Astrocyte of the spinal cord (primary cell): ENCODE results near the gene CCDC47.

Experiments used
- DNase-seq: peaks from one replicate; pipeline ENCODE4 v3.0.0; 2011; ENCODE audit warnings: low read depth, low spot score
- H3K4me3 ChIP-seq: 2 replicates; pipeline ENCODE4 v1.5.1; 2011; ENCODE audit warnings: low read depth, mild to moderate bottlenecking, low read length, moderate library complexity
- in situ Hi-C: cut with HindIII; loops from 2 replicates; pipeline ENCODE4 v1.10.0; 2017; ENCODE audit warnings: low sequenced_read_pairs
- TF ChIP-seq, protein P1 (sequence below): IDR thresholded peaks from 2 replicates; pipeline ENCODE4 v1.5.1; 2012; ENCODE audit warnings: low read depth, mild to moderate bottlenecking, low read length, inconsistent platforms

Gene CCDC47

DNA sequence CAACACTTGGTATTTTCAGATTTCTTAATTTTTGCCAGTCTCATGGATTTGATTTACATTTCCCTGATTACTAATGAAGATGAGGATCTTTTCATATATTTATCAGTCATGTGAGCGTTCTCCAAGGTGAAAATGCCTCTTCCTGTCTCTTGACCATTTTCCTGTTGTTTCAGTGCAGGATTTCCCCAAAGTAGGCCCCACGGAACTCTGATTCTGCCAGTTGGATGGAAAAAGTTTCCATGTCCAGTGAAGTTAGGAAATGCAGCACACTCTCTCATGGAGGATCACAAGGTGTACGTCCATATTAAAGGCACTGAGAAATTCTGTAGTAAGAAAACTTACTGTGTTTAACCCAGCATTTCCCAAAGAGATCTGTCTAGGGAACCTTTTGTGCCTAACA lies 57.0 kb downstream of the CCDC47 start:
- H3K4me3 ChIP-seq: no peak overlapping the region
- no peak for DNase-seq
- in situ Hi-C loops: no loop called here
- TF ChIP-seq, protein P1, sequence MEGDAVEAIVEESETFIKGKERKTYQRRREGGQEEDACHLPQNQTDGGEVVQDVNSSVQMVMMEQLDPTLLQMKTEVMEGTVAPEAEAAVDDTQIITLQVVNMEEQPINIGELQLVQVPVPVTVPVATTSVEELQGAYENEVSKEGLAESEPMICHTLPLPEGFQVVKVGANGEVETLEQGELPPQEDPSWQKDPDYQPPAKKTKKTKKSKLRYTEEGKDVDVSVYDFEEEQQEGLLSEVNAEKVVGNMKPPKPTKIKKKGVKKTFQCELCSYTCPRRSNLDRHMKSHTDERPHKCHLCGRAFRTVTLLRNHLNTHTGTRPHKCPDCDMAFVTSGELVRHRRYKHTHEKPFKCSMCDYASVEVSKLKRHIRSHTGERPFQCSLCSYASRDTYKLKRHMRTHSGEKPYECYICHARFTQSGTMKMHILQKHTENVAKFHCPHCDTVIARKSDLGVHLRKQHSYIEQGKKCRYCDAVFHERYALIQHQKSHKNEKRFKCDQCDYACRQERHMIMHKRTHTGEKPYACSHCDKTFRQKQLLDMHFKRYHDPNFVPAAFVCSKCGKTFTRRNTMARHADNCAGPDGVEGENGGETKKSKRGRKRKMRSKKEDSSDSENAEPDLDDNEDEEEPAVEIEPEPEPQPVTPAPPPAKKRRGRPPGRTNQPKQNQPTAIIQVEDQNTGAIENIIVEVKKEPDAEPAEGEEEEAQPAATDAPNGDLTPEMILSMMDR: no peak

DNA sequence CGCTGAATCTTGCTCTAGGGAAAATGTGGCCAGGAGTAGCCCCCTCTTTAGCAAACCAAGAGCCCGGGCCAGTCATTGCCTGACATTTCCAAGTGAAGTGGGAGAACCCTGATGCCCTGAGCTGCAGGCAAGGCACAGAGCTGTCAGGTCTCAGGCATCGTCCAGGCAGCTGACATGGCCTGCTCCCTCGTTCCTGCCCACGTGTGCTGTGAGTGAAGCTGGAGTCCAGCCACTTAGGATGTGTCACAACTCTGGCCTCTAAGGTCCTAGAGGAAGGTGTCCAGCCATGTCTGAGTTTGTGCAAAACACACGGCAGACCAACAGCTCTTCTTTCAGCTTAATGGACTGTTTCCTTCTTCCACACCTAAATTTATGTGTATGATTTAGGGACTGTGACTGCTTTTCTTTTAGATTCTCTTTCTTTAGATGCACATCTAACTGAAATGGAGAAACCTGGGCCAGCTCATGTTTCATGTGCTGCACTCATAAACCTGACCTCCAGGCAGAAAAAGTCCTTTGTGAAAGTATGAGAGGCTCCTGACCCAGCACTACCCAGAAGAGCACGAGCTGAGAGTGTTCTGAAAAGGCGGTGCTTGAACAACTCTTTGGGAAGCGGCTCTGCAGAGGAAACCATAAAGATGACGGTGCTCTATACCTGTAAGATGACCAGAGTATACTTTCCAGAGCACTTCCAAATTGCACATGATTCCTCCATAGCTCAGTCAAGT lies 58.7 kb downstream of the CCDC47 start:
- TF ChIP-seq, protein P1: no peak
- H3K4me3 ChIP-seq: no peak overlapping the region
- in situ Hi-C loops: no loop called here
- DNase-seq: no peak

DNA sequence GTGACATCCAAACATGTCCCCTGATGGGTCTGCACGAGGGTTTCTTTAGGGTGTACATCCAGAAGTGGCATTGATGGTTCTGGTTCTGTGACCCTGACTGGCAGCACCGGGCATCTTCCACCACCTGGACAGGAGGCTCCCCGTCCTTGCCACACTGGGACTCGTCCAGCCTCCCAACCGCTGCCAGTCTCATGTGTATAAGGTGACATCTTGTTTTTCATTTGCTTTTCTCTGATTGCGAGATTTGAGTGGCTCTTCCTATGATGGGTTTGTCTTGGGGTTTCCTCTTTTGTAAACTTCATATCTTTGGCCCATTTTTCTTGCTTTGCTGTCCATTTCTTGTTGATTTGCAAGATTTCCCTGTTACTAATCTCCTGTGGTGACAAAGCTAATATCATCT lies 64.3 kb downstream of the CCDC47 start:
- H3K4me3 ChIP-seq: no peak overlapping the region
- TF ChIP-seq, protein P1: no peak
- no peak for DNase-seq
- in situ Hi-C loops: no loop called here

DNA sequence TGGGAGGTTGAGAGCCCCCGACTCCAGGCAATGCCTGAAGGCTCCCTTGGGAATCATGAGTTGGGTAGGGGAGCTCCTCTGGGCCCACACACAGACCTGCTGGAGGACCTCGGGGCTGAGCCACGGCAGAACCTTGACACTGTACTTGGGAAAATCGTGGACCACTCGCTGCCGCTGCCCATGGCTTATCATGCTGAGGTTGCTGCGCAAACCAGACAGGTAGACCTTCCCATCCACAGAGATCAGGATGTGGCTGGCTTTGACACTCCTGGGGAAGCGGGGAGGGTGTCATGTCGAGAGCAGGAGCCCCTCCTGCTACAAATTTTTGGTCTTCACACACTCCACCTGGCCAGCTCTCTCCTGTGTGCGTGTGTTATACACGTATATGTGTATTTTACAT lies 66.2 kb downstream of the CCDC47 start:
- H3K4me3 ChIP-seq: no peak overlapping the region
- TF ChIP-seq, protein P1: no peak
- in situ Hi-C loops: no loop called here
- no peak for DNase-seq

DNA sequence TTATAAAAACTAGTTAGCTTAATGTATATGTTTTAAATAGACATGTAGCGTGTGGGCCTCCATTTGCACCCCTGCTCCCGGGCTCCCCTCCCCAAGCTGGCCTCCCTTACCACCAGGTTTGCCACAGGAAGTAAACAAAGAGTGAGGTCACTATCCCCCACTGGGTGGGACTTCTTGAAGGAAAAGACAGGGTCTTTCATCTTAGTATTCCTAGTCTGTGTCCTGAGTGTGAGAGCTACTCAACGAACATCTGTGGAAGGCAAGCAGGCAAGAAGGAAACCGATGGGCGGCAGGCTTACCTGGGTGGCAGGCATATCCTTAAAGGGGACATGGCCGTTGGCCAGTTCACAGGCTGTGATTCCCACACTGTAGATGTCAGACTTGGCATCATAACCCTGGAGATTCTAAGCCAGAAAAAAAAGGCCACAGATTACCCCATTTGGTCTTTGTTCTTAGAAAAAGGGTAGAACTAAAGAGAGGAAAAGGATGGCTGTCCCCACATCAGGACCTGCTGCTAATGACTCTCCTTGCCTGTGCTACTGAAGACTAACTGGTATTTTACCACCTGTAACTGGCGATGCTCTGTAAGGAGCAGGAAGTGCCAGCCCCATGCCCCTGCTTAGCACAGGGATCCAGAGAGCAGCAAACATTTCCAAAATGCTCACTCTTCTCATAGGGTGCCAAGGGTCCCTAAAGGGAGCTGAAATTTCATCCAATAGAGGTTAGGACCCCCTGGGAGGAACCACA lies 66.9 kb downstream of the CCDC47 start:
- TF ChIP-seq, protein P1: no peak
- DNase-seq: no peak
- in situ Hi-C loops: no loop called here
- no peak overlapping the region for H3K4me3 ChIP-seq

DNA sequence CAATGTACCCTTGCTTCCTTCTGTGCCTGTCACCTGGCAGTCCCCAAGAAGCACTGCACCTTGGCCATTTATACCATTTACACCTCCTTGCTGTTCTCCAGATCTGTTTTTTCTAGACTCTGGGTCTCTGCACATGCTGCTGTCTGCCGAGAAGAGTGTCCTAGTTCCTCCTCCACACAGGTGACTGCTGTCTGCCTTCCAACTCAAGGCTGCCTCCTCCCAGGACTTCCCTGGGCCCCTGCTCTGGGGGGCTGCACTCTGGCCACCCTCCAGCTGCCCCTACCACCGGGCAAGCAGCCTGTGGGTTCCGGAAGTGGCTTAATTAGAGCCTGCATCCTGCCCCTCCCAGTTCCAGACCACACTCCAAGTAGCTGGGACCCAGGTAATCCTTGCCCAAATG lies 67.7 kb downstream of the CCDC47 start:
- TF ChIP-seq, protein P1: no peak
- no peak for DNase-seq
- in situ Hi-C loops: no loop called here
- no peak overlapping the region for H3K4me3 ChIP-seq
